ENCODE measurements around the gene TLE2.
"Not testable (repeated sequence)": the region's sequence is repeated elsewhere in the genome, so short reads cannot be mapped to it uniquely, and the experiment has no call there.

Gene TLE2

GRCh38 chr19:2976609-2977000 is 52.5 kb downstream of the TLE2 start:
- no peak for DNase-seq
- intact Hi-C loops (cut with DNase I), result loop anchor here (10.0 kb wide), 1 partner anchor 58 kb away; no protein-coding TSS in a partner anchor

- intact Hi-C loops (cut with DNase I), result loop anchor here (10.0 kb wide), 1 partner anchor 60 kb away; no protein-coding TSS in a partner anchor
- DNase-seq, result peak in 1 of 42 donors; percentile 20
These were observed 54.6 kb downstream of the TLE2 start for GRCh38 chr19:2974342-2975041.

- DNase-seq, result no peak
- intact Hi-C loops (cut with DNase I), result loop anchor here (10.0 kb wide), 1 partner anchor 62 kb away; no protein-coding TSS in a partner anchor
These were observed 55.9 kb downstream of the TLE2 start for GRCh38 chr19:2973229-2973628.

- no peak for DNase-seq
- intact Hi-C loops (cut with DNase I), result loop anchor here (10.0 kb wide), 1 partner anchor 64 kb away; no protein-coding TSS in a partner anchor
These were observed 58.8 kb downstream of the TLE2 start for GRCh38 chr19:2970201-2970835.

GRCh38 chr19:2969104-2969504 is 60.0 kb downstream of the TLE2 start:
- intact Hi-C loops (cut with DNase I), result no loop called here
- no peak for DNase-seq

GRCh38 chr19:2967972-2968371 is 61.1 kb downstream of the TLE2 start:
- intact Hi-C loops (cut with DNase I), result no loop called here
- DNase-seq, result no peak

- intact Hi-C loops (cut with DNase I), result no loop called here
These were observed 64.2 kb downstream of the TLE2 start for GRCh38 chr19:2964874-2965273.

GRCh38 chr19:2963631-2964030 is 65.4 kb downstream of the TLE2 start:
- DNase-seq; intact Hi-C loops (cut with DNase I): not testable (repeated sequence)

More at GRCh38 chr19:2964874-2965273, 64.2 kb downstream of the TLE2 start:
- DNase-seq, result no peak

- intact Hi-C loops (cut with DNase I), result no loop called here
- DNase-seq, result no peak
These were observed 66.0 kb downstream of the TLE2 start for GRCh38 chr19:2963122-2963521.

GRCh38 chr19:2962018-2962670 is 66.9 kb downstream of the TLE2 start:
- DNase-seq, result peak in 15 of 42 donors; percentile 33 to 85 (median 60)
- intact Hi-C loops (cut with DNase I), result no loop called here

GRCh38 chr19:2960120-2960519 is 69.0 kb downstream of the TLE2 start:
- DNase-seq, result no peak
- intact Hi-C loops (cut with DNase I), result no loop called here

- intact Hi-C loops (cut with DNase I), result loop anchor here (10.0 kb wide), 2 partner anchors 148 to 208 kb away; no protein-coding TSS in a partner anchor
- DNase-seq, result no peak
These were observed 71.9 kb downstream of the TLE2 start for GRCh38 chr19:2957160-2957559.

GRCh38 chr19:2952953-2953481 is 76.1 kb downstream of the TLE2 start:
- intact Hi-C loops (cut with DNase I), result loop anchor here (10.0 kb wide), 2 partner anchors 152 to 212 kb away; no protein-coding TSS in a partner anchor
- no peak for DNase-seq

- peak; percentile 99 to 100 (median 100) for DNase-seq
- intact Hi-C loops (cut with DNase I), result loop anchor here (10.0 kb wide), 2 partner anchors 154 to 214 kb away; no protein-coding TSS in a partner anchor
These were observed 78.6 kb downstream of the TLE2 start for GRCh38 chr19:2950286-2951124.

GRCh38 chr19:2949939-2950285 is 79.2 kb downstream of the TLE2 start:
- DNase-seq, result peak in 3 of 42 donors; percentile 14 to 45 (median 15)
- intact Hi-C loops (cut with DNase I), result loop anchor here (10.0 kb wide), 2 partner anchors 155 to 215 kb away; no protein-coding TSS in a partner anchor
